Cardiac fibroblast (primary cell): Measurements from ENCODE around the gene TST.

ENCODE experiments used
- DNase-seq, 2 donors: peaks; one replicate each; pipeline versions ENCODE4 v3.0.0 to v3.0.0-alpha.2; 2010; ENCODE audit warnings: low read depth in 2 of 2
- H3K4me3 ChIP-seq, 2 donors: replicated peaks in 1 of 2; 1 replicate in 1 of 2; 2 replicates in 1 of 2; pipeline ENCODE4 v1.5.1; 2011; ENCODE audit warnings: low read depth in 2 of 2, low read length in 2 of 2, mild to moderate bottlenecking in 2 of 2, moderate library complexity in 1 of 2
- CTCF ChIP-seq: IDR thresholded peaks from one replicate; pipeline ENCODE4 v1.5.1; 2011; ENCODE audit warnings: low read depth, mild to moderate bottlenecking, low read length, inconsistent platforms

TST gene

GRCh38 chr22:36971341-36972125, 47.7 kb downstream of the TST start:
- H3K4me3 ChIP-seq: no peak overlapping the region
- no peak for DNase-seq
- no peak for TF ChIP-seq CTCF

- no peak overlapping the region for H3K4me3 ChIP-seq
- DNase-seq: no peak
- no peak for TF ChIP-seq CTCF
These were observed 50.8 kb downstream of the TST start for GRCh38 chr22:36968249-36968964.

- no peak for TF ChIP-seq CTCF
- H3K4me3 ChIP-seq: no peak overlapping the region
- DNase-seq: peak; percentile 19 to 44
These were observed 52.3 kb downstream of the TST start for GRCh38 chr22:36966851-36967540.

GRCh38 chr22:36965696-36966095, 53.6 kb downstream of the TST start:
- TF ChIP-seq CTCF: no peak
- no peak for DNase-seq
- H3K4me3 ChIP-seq: no peak overlapping the region

GRCh38 chr22:36964106-36964505, 55.1 kb downstream of the TST start:
- H3K4me3 ChIP-seq: no peak overlapping the region
- no peak for DNase-seq
- no peak for TF ChIP-seq CTCF

- no peak for TF ChIP-seq CTCF
- no peak for DNase-seq
- no peak overlapping the region for H3K4me3 ChIP-seq
These were observed 55.9 kb downstream of the TST start for GRCh38 chr22:36963302-36963701.
